ENCODE measurements around the gene ESPN. TPM values are rescaled to one million over a fixed set of nuclear protein-coding genes. Genes with fewer than 3 reads are reported as not detected.
A peak's percentile ranks its signal among the peaks of the same experiment; 100 is the strongest.

Gene ESPN
- total RNA-seq, 1 experiment from 2014 or later = 2.2 TPM

DNA sequence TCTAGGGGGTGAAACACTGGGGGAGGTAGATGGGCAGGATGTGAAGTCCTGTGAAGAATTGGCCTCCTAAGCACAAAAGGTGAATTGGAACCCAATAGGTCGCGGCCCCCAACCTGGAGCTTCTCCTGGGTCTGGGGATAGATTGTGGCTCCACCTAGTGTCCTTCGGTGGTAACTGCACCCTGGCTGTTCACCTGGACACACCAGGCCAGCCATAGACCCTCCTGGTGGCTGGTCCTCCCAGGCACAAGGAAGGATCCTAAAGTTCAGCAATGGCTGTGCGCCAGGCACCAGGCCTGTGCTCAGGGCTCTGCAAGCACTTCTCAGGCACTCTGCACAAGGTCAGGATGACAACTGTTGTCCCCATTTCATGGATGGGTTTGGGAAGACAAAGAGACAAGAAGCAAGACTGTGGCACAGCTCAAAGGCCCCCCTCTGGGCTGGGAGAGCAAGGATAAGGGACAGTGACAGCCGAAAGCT, 13.5 kb downstream of the ESPN start:
- no peak overlapping the region for H3K4me3 Mint-ChIP-seq (ENCODE audit: low read depth, unreplicated experiment)
- no peaks in the 10 kb centered on the region for H3K36me3 Mint-ChIP-seq (ENCODE audit: insufficient read depth, unreplicated experiment)
- DNase-seq = peak; percentile 77
- H3K27me3 Mint-ChIP-seq (ENCODE audit: unreplicated experiment) = peaks cover 43% of the 10 kb centered on the region
- CTCF ChIA-PET = interaction anchor here (1.0 to 2.4 kb wide), 5 partner anchors 15 to 193 kb away, joined by 3 to 9 read pairs (median 4); partner anchors contain the start of gene HES2
- BruUV-seq (replicated peaks) = no TSS peak
- intact Hi-C loops (cut with micrococcal nuclease; ENCODE audit: unreplicated experiment) = loop anchor here (2.0 to 5.0 kb wide), 2 partner anchors 15 to 191 kb away; no protein-coding TSS in a partner anchor
- H3K4me1 Mint-ChIP-seq (ENCODE audit: low read depth, unreplicated experiment) = no peaks in the 10 kb centered on the region
- TF ChIP-seq, protein P1, sequence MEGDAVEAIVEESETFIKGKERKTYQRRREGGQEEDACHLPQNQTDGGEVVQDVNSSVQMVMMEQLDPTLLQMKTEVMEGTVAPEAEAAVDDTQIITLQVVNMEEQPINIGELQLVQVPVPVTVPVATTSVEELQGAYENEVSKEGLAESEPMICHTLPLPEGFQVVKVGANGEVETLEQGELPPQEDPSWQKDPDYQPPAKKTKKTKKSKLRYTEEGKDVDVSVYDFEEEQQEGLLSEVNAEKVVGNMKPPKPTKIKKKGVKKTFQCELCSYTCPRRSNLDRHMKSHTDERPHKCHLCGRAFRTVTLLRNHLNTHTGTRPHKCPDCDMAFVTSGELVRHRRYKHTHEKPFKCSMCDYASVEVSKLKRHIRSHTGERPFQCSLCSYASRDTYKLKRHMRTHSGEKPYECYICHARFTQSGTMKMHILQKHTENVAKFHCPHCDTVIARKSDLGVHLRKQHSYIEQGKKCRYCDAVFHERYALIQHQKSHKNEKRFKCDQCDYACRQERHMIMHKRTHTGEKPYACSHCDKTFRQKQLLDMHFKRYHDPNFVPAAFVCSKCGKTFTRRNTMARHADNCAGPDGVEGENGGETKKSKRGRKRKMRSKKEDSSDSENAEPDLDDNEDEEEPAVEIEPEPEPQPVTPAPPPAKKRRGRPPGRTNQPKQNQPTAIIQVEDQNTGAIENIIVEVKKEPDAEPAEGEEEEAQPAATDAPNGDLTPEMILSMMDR (IDR thresholded peaks at IDR 0.05; ENCODE audit: unreplicated experiment) = peak; percentile 86
- H3K27ac Mint-ChIP-seq (ENCODE audit: unreplicated experiment) = no peak overlapping the region
- no peaks in the 10 kb centered on the region for H3K9me3 Mint-ChIP-seq (ENCODE audit: low read depth, unreplicated experiment)

DNA sequence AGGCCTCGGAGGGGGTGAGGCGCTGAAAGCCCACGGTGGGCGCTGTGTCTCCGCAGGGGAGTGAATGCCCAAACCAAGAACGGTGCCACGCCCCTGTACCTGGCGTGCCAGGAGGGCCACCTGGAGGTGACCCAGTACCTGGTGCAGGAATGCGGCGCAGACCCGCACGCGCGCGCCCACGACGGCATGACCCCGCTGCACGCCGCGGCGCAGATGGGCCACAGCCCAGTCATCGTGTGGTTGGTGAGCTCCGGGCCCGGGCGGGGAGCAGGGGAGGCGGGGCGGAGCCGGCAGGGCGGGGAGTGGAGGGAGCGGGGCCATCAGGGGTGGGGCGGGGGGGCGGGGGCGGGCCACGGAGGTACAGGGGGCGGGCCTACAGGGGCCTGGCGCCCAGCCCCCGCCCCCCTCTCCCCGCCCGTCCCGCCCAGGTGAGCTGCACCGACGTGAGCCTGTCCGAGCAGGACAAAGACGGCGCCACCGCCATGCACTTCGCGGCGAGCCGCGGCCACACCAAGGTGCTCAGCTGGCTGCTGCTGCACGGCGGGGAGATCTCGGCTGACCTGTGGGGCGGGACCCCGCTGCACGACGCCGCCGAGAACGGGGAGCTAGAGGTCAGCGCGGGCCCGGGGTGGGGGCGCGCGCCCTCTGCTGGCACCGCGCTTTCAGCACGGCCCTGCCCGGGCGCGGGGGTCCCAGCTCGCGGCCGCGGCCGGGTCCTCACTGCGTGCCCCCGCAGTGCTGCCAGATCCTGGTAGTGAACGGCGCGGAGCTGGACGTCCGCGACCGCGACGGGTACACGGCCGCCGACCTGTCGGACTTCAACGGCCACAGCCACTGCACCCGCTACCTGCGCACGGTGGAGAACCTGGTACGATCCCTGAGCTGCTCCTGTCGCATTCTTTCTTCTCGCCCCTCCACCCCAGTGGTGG, 15.9 kb downstream of the ESPN start:
- no peaks in the 10 kb centered on the region for H3K9me3 Mint-ChIP-seq (ENCODE audit: low read depth, unreplicated experiment)
- H3K27ac Mint-ChIP-seq (ENCODE audit: unreplicated experiment) = no peak overlapping the region
- no peaks in the 10 kb centered on the region for H3K36me3 Mint-ChIP-seq (ENCODE audit: insufficient read depth, unreplicated experiment)
- H3K4me3 Mint-ChIP-seq (ENCODE audit: low read depth, unreplicated experiment) = no peak overlapping the region
- H3K4me1 Mint-ChIP-seq (ENCODE audit: low read depth, unreplicated experiment) = no peaks in the 10 kb centered on the region
- TF ChIP-seq, protein P1 (IDR thresholded peaks at IDR 0.05; ENCODE audit: unreplicated experiment) = peak; percentile 29
- H3K27me3 Mint-ChIP-seq (ENCODE audit: unreplicated experiment) = peaks cover 32% of the 10 kb centered on the region
- CTCF ChIA-PET = interaction anchor here (0.6 to 1.2 kb wide), 7 partner anchors 10 to 194 kb away, joined by 3 to 5 read pairs (median 3); no protein-coding TSS in a partner anchor
- intact Hi-C loops (cut with micrococcal nuclease; ENCODE audit: unreplicated experiment) = no loop called here
- DNase-seq = peak; percentile 75
- BruUV-seq (replicated peaks) = no TSS peak

DNA sequence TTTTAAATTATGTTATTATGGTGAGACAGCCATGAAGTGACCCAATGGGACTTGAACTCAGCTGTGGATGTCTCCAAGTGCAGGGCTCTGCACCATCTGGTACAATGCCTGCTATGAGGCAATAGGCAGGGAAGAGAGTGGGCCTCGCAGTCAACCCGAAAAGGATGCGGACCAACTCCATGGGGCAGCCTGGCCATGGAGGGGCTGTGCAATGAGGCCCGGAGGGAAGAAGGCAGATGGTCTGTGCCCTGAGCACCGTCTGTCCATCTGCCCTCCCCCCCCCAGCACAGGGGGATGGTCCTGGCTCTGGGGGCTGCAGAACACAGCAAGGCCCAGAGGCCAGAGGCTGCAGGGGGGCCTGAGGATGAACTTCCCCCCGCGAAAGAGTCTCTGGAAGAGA, 17.0 kb downstream of the ESPN start:
- H3K4me3 Mint-ChIP-seq (ENCODE audit: low read depth, unreplicated experiment) = no peak overlapping the region
- no peaks in the 10 kb centered on the region for H3K9me3 Mint-ChIP-seq (ENCODE audit: low read depth, unreplicated experiment)
- no peak overlapping the region for H3K27ac Mint-ChIP-seq (ENCODE audit: unreplicated experiment)
- CTCF ChIA-PET = no interaction called here
- H3K4me1 Mint-ChIP-seq (ENCODE audit: low read depth, unreplicated experiment) = no peaks in the 10 kb centered on the region
- intact Hi-C loops (cut with micrococcal nuclease; ENCODE audit: unreplicated experiment) = no loop called here
- peaks cover 32% of the 10 kb centered on the region for H3K27me3 Mint-ChIP-seq (ENCODE audit: unreplicated experiment)
- BruUV-seq (replicated peaks) = no TSS peak
- H3K36me3 Mint-ChIP-seq (ENCODE audit: insufficient read depth, unreplicated experiment) = peaks cover 4% of the 10 kb centered on the region
- TF ChIP-seq, protein P1 (IDR thresholded peaks at IDR 0.05; ENCODE audit: unreplicated experiment) = no peak
- DNase-seq = no peak

DNA sequence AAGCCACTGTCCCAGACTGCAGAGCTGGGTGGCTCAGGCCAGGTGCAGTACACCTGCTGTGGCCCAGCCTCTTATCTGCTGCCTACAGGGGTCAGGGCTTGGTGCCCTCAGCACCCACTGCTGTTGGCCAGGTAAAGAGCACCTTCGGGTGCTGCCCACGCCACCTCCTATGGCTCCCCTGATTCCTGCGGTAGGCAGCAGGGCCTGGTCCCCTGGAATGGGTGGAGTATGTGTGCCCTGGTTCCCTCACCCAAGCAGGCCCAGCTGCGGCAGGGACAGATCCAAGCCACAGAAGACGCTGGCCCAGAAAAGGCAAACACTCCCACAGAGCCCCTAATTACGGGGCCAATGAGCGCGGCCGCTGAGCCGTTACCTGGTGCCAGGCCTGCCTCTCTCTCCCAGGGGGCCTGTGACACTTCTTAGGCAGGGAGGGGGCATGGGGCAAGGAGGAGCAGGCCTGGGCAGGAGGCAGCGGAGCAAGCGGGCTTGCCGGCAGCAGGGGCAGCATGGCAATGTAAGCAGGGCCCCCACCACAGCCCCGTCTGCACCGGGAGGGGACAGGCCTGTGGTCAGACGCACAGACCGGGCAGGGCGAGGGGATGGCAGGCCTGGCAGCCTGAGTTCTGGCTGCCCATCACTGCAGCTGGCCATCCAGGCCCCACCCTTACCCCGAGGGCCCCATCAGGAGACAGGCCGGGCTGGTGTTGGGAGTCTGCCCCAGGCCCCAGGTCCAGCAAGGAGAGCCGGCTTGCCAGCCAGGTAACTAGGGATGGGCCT, 19.0 kb downstream of the ESPN start:
- CTCF ChIA-PET = interaction anchor here (0.9 kb wide), 1 partner anchor 237 kb away, joined by 3 read pairs; no protein-coding TSS in a partner anchor
- H3K36me3 Mint-ChIP-seq (ENCODE audit: insufficient read depth, unreplicated experiment) = peaks cover 5% of the 10 kb centered on the region
- no peaks in the 10 kb centered on the region for H3K9me3 Mint-ChIP-seq (ENCODE audit: low read depth, unreplicated experiment)
- H3K4me1 Mint-ChIP-seq (ENCODE audit: low read depth, unreplicated experiment) = no peaks in the 10 kb centered on the region
- no peak for DNase-seq
- H3K27ac Mint-ChIP-seq (ENCODE audit: unreplicated experiment) = no peak overlapping the region
- TF ChIP-seq, protein P1 (IDR thresholded peaks at IDR 0.05; ENCODE audit: unreplicated experiment) = no peak
- no peak overlapping the region for H3K4me3 Mint-ChIP-seq (ENCODE audit: low read depth, unreplicated experiment)
- intact Hi-C loops (cut with micrococcal nuclease; ENCODE audit: unreplicated experiment) = no loop called here
- no TSS peak for BruUV-seq (replicated peaks)
- H3K27me3 Mint-ChIP-seq (ENCODE audit: unreplicated experiment) = peaks cover 23% of the 10 kb centered on the region

All from Calu3 (cell line).